OCI-LY7 (cell line): ENCODE data around the gene ACADM. TPM values are rescaled to one million over a fixed set of nuclear protein-coding genes. Genes with fewer than 3 reads are reported as not detected.

Experiments
- BruUV-seq: library from RNA; stranded (reverse); fragments of 400-500 nt; replicated peaks from 2 replicates; lab custom pipeline; 2021; lab: Mats Ljungman, UMichigan
- CTCF ChIA-PET: fragments of 300-600 bp; sonication (Branson Sonifier 250); formaldehyde crosslinking; loops from one replicate; lab custom pipeline; 2022; ENCODE audit warnings: antibody characterized with exemption; ENCODE audit not compliant: unreplicated experiment; lab: Charles Lee
- POLR2A ChIA-PET: fragments of 300-600 bp; sonication (Branson Sonifier 250); formaldehyde crosslinking; loops from one replicate; lab custom pipeline; 2022; ENCODE audit warnings: antibody characterized with exemption; lab: Charles Lee
- DNase-seq: peaks from one replicate; pipeline ENCODE4 v3.0.0-alpha.2; 2015; ENCODE audit warnings: low spot score
- H2AFZ ChIP-seq: fragments of 200-600 bp; sonication (generic), shearing (Covaris generic); 2 replicates; pipeline ENCODE4 v1.6.1; 2014; ENCODE audit warnings: mild to moderate bottlenecking, antibody characterized with exemption, low read length, moderate library complexity
- H3K27ac ChIP-seq: fragments of 200-600 bp; sonication (generic); 2 replicates; pipeline ENCODE4 v1.5.1; 2014; ENCODE audit warnings: mixed run types, low read depth, mild to moderate bottlenecking, moderate library complexity, low read length, inconsistent platforms; ENCODE audit not compliant: poor library complexity, severe bottlenecking
- H3K36me3 ChIP-seq: fragments of 200-600 bp; sonication (generic); 2 replicates; pipeline ENCODE4 v1.6.1; 2014; ENCODE audit warnings: mild to moderate bottlenecking, antibody characterized with exemption, low read length, moderate library complexity, mixed read lengths; ENCODE audit not compliant: insufficient read depth
- H3K4me1 ChIP-seq: fragments of 200-600 bp; sonication (generic); 2 replicates; pipeline ENCODE4 v1.5.1; 2014; ENCODE audit warnings: mild to moderate bottlenecking, low read length; ENCODE audit not compliant: insufficient read depth, poor library complexity, severe bottlenecking
- H3K4me2 ChIP-seq: fragments of 200-600 bp; sonication (generic); 2 replicates; pipeline ENCODE4 v1.6.1; 2014; ENCODE audit warnings: mild to moderate bottlenecking, low read length
- H3K4me3 ChIP-seq: fragments of 200-600 bp; sonication (generic); 2 replicates; pipeline ENCODE4 v1.5.1; 2014; ENCODE audit warnings: mild to moderate bottlenecking, low read depth, low read length; ENCODE audit not compliant: poor library complexity, severe bottlenecking
- H3K79me2 ChIP-seq: fragments of 200-600 bp; sonication (generic); 2 replicates; pipeline ENCODE4 v1.6.1; 2016; ENCODE audit warnings: low read depth, mild to moderate bottlenecking, low read length, moderate library complexity, mixed read lengths; ENCODE audit not compliant: insufficient read depth
- H3K9me2 ChIP-seq: fragments of 200-600 bp; sonication (generic); 2 replicates; pipeline ENCODE4 v1.6.1; 2016; ENCODE audit warnings: mild to moderate bottlenecking, low read length, mixed read lengths; ENCODE audit not compliant: insufficient read depth
- H3K9me3 ChIP-seq: fragments of 200-600 bp; sonication (generic); 2 replicates; pipeline ENCODE4 v1.6.1; 2014; ENCODE audit warnings: mild to moderate bottlenecking, mixed run types, low read length, mixed read lengths
- H4K20me1 ChIP-seq: fragments of 200-600 bp; sonication (generic); 2 replicates; pipeline ENCODE4 v1.6.1; 2014; ENCODE audit warnings: mild to moderate bottlenecking, antibody characterized with exemption, low read length, moderate library complexity, mixed read lengths; ENCODE audit not compliant: insufficient read depth
- EZH2phosphoT487 ChIP-seq: fragments of 200-600 bp; sonication (generic); IDR thresholded peaks from 2 replicates; pipeline ENCODE4 v1.6.1; 2018; ENCODE audit warnings: low read depth, borderline replicate concordance, mild to moderate bottlenecking, mixed run types, antibody characterized with exemption, low read length, moderate library complexity, mixed read lengths
- intact Hi-C: fragments of 100-400 bp; cut with micrococcal nuclease; formaldehyde crosslinking; loops from one replicate; pipeline ENCODE4 v1.10.0; 2022; ENCODE audit not compliant: unreplicated experiment
- total RNA-seq, 2 experiments: library from RNA; depleted of rRNA in 1 of 2; stranded (reverse); fragments of >200 nt in 1 of 2; shearing (Covaris generic) in 1 of 2; gene quantifications; 2 replicates each; pipeline ENCODE4 v1.2.3, GENCODE V29; 2014 to 2022
- TF ChIP-seq, protein P1 (sequence below): fragments of 200-600 bp; sonication (generic); conservative IDR thresholded peaks from 2 replicates; pipeline ENCODE4 v1.5.1; 2014; ENCODE audit warnings: mild to moderate bottlenecking, antibody characterized with exemption, low read length, moderate library complexity, mixed read lengths

The ACADM gene
- total RNA-seq, 2 experiments from 2014 or later, result 137 to 248 TPM

DNA sequence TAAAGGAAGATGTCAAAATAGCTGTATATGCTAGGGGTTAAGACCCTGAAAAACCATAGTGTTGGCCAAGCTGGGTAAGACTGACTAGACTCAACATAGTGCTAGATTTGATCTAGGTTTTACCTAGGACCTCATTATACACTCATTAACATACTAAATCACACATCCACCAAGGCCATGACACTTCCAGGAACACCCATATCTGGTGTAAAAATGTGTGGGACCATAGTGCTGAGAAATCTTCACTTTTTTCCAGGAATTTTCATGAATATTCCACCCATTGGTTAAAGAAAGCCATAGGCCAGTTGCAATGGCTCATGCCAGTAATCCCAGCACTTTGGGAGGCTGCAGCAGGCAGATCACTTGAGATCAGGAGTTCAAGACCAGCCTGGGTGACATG lies 34.0 kb upstream of the ACADM start:
- no TSS peak for BruUV-seq

GRCh38 chr1:75693551-75693950 lies 31.0 kb upstream of the ACADM start:
- POLR2A ChIA-PET, result no interaction called here

More for the DNA sequence above, 34.0 kb upstream of the ACADM start:
- no peaks in the 10 kb centered on the region for H3K9me2 ChIP-seq
- H3K27ac ChIP-seq, result no peak overlapping the region
- intact Hi-C loops, result no loop called here
- H4K20me1 ChIP-seq, result no peaks in the 10 kb centered on the region
- H3K9me3 ChIP-seq, result no peaks in the 10 kb centered on the region
- no peak for DNase-seq
- TF ChIP-seq, protein P1, sequence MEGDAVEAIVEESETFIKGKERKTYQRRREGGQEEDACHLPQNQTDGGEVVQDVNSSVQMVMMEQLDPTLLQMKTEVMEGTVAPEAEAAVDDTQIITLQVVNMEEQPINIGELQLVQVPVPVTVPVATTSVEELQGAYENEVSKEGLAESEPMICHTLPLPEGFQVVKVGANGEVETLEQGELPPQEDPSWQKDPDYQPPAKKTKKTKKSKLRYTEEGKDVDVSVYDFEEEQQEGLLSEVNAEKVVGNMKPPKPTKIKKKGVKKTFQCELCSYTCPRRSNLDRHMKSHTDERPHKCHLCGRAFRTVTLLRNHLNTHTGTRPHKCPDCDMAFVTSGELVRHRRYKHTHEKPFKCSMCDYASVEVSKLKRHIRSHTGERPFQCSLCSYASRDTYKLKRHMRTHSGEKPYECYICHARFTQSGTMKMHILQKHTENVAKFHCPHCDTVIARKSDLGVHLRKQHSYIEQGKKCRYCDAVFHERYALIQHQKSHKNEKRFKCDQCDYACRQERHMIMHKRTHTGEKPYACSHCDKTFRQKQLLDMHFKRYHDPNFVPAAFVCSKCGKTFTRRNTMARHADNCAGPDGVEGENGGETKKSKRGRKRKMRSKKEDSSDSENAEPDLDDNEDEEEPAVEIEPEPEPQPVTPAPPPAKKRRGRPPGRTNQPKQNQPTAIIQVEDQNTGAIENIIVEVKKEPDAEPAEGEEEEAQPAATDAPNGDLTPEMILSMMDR, result no peak
- ChIA-PET CTCF (no interaction called here), POLR2A (no interaction called here)
- no peak overlapping the region for H3K4me3 ChIP-seq
- no peak overlapping the region for H2AFZ ChIP-seq
- H3K4me1 ChIP-seq, result no peaks in the 10 kb centered on the region
- H3K4me2 ChIP-seq, result no peak overlapping the region
- H3K36me3 ChIP-seq, result no peaks in the 10 kb centered on the region
- H3K79me2 ChIP-seq, result no peaks in the 10 kb centered on the region

GRCh38 chr1:75696000-75696399 lies 28.5 kb upstream of the ACADM start:
- Histone ChIP-seq H3K36me3 (no peaks in the 10 kb centered on the region), H3K4me3 (no peak overlapping the region), H3K9me3 (no peaks in the 10 kb centered on the region), H2AFZ (no peak overlapping the region), H4K20me1 (no peaks in the 10 kb centered on the region), H3K4me1 (no peaks in the 10 kb centered on the region), H3K27ac (no peak overlapping the region), H3K79me2 (no peaks in the 10 kb centered on the region), H3K4me2 (no peak overlapping the region), H3K9me2 (no peaks in the 10 kb centered on the region)
- ChIA-PET POLR2A (no interaction called here), CTCF (no interaction called here)
- no TSS peak for BruUV-seq
- DNase-seq, result peak; percentile 20
- intact Hi-C loops, result no loop called here
- TF ChIP-seq, protein P1, result no peak
- TF ChIP-seq EZH2phosphoT487, result no peak

More at GRCh38 chr1:75693551-75693950, 31.0 kb upstream of the ACADM start:
- Histone ChIP-seq H4K20me1 (no peaks in the 10 kb centered on the region), H3K79me2 (no peaks in the 10 kb centered on the region), H3K9me2 (no peaks in the 10 kb centered on the region), H3K4me2 (no peak overlapping the region), H3K27ac (no peak overlapping the region), H2AFZ (no peak overlapping the region), H3K36me3 (no peaks in the 10 kb centered on the region), H3K4me1 (no peaks in the 10 kb centered on the region), H3K4me3 (no peak overlapping the region), H3K9me3 (no peaks in the 10 kb centered on the region)
- CTCF ChIA-PET, result no interaction called here
- intact Hi-C loops, result no loop called here
- TF ChIP-seq EZH2phosphoT487, result no peak
- TF ChIP-seq, protein P1, result no peak
- DNase-seq, result no peak
- no TSS peak for BruUV-seq
